ENCODE data around the gene HYI. TPM values are rescaled to one million over a fixed set of nuclear protein-coding genes. Genes with fewer than 3 reads are reported as not detected.

HYI gene
- total RNA-seq, 1 experiment from 2014 or later = 34.5 TPM

- peak overlapping the region; percentile 88 for H3K27ac Mint-ChIP-seq (ENCODE audit: unreplicated experiment)
- peak overlapping the region; percentile 93 for H3K4me3 Mint-ChIP-seq (ENCODE audit: unreplicated experiment)
- no peaks in the 10 kb centered on the region for H3K9me3 Mint-ChIP-seq (ENCODE audit: unreplicated experiment)
- Histone ChIP-seq H3K9me3 (no peaks in the 10 kb centered on the region), H3K27me3 (replicated peaks; ENCODE audit: control insufficient read depth, insufficient read depth, low read length) (no peaks in the 10 kb centered on the region), H3K36me3 (ENCODE audit: control insufficient read depth, insufficient read depth, low read length) (no peaks in the 10 kb centered on the region), H3K4me1 (peaks cover 11% of the 10 kb centered on the region), H3K4me3 (ENCODE audit: low read depth, low read length) (no peak overlapping the region)
- H3K4me1 Mint-ChIP-seq (ENCODE audit: low read depth, unreplicated experiment) = peaks cover 9% of the 10 kb centered on the region
- TF ChIP-seq CTCF (IDR thresholded peaks at IDR 0.05; ENCODE audit: insufficient read depth in 1 of 2, low read depth in 1 of 2, low read length in 1 of 2, severe bottlenecking in 1 of 2, unreplicated experiment in 1 of 2) = no peak
- H3K27me3 Mint-ChIP-seq (ENCODE audit: insufficient read depth, unreplicated experiment) = no peaks in the 10 kb centered on the region
- H3K36me3 Mint-ChIP-seq (ENCODE audit: insufficient read depth, unreplicated experiment) = peaks cover 37% of the 10 kb centered on the region
- no TSS peak for BruUV-seq (replicated peaks)
- no peak for DNase-seq
- ChIA-PET POLR2A (interaction anchor here (0.8 to 2.6 kb wide), 4 partner anchors 97 to 252 kb away, joined by 3 to 9 read pairs (median 6); partner anchors contain the start of genes CDC20, KDM4A and ST3GAL3), CTCF (interaction anchor here (1.0 kb wide), 1 partner anchor 228 kb away, joined by 3 read pairs; no protein-coding TSS in a partner anchor)
- intact Hi-C loops (cut with micrococcal nuclease; ENCODE audit: unreplicated experiment) = no loop called here
These were observed 1.6 kb upstream of the HYI start for GRCh38 chr1:43455213-43455889.

GRCh38 chr1:43454270-43455011, 710 bp upstream of the HYI start:
- intact Hi-C loops (cut with micrococcal nuclease; ENCODE audit: unreplicated experiment) = loop anchor here (1.0 to 5.0 kb wide), 2 partner anchors 21 to 68 kb away; no protein-coding TSS in a partner anchor

More at GRCh38 chr1:43454270-43455011, 710 bp upstream of the HYI start:
- no peak for TF ChIP-seq CTCF (IDR thresholded peaks at IDR 0.05; ENCODE audit: insufficient read depth in 1 of 2, low read depth in 1 of 2, low read length in 1 of 2, severe bottlenecking in 1 of 2, unreplicated experiment in 1 of 2)
- Mint-ChIP-seq H3K36me3 (ENCODE audit: insufficient read depth, unreplicated experiment) (peaks cover 45% of the 10 kb centered on the region), H3K9me3 (ENCODE audit: unreplicated experiment) (no peaks in the 10 kb centered on the region), H3K4me1 (ENCODE audit: low read depth, unreplicated experiment) (peaks cover 9% of the 10 kb centered on the region), H3K27me3 (ENCODE audit: insufficient read depth, unreplicated experiment) (no peaks in the 10 kb centered on the region), H3K4me3 (ENCODE audit: unreplicated experiment) (peak overlapping the region; percentile 93), H3K27ac (ENCODE audit: unreplicated experiment) (peak overlapping the region; percentile 88)
- BruUV-seq (replicated peaks) = TSS peak; percentile 83
- Histone ChIP-seq H3K27me3 (replicated peaks; ENCODE audit: control insufficient read depth, insufficient read depth, low read length) (no peaks in the 10 kb centered on the region), H3K36me3 (ENCODE audit: control insufficient read depth, insufficient read depth, low read length) (no peaks in the 10 kb centered on the region), H3K4me3 (ENCODE audit: low read depth, low read length) (peak overlapping the region; percentile 59), H3K9me3 (no peaks in the 10 kb centered on the region), H3K4me1 (peaks cover 11% of the 10 kb centered on the region)
- POLR2A ChIA-PET = interaction anchor here (0.8 to 2.6 kb wide), 4 partner anchors 96 to 253 kb away, joined by 3 to 9 read pairs (median 6); partner anchors contain the start of genes CDC20, KDM4A and ST3GAL3
- peak; percentile 88 to 94 for DNase-seq
- CTCF ChIA-PET = interaction anchor here (0.6 to 1.3 kb wide), 3 partner anchors 40 to 227 kb away, joined by 3 read pairs; no protein-coding TSS in a partner anchor
